Forelimb muscle (tissue), 1 donor: ENCODE results near the gene TIRAP. TPM values are rescaled to one million over a fixed set of nuclear protein-coding genes. Genes with fewer than 3 reads are reported as not detected.

Experiments
- DNase-seq: peaks from one replicate; pipeline ENCODE4 v3.0.0-alpha.2; 2013; ENCODE audit warnings: low read depth
- polyA plus RNA-seq: library from polyadenylated mRNA; unstranded; fragments of 120-200 nt; gene quantifications from one replicate; pipeline ENCODE4 v1.2.1, GENCODE V29; 2013; ENCODE audit not compliant: insufficient read length

TIRAP gene
- polyA plus RNA-seq, 1 donor, result 9.2 TPM

DNA sequence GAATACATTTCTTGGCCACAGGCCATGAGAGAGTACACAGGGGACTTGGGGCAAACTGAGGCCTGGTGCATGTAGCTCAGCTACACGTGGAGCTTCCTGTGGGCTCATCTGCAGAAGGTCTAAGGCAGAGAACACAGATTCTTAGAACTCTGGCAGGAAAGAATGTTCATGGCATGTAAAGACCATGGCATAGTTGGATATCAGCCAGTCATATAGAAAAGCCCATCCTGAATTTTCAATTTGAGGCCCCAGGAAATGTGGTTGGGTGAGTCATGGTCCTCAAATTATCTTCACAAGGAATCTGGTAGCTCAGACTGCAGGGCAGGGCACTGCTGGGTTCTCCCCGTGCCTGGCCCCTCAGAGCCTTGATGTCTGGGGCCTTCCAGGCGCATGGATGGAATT is 58.9 kb downstream of the TIRAP start:
- DNase-seq, result no peak

- no peak for DNase-seq
Measured at GRCh38 chr11:126343051-126343450, 60.2 kb downstream of the TIRAP start.

Other genes starting within 250 kb of the TIRAP start
- gene CDON, start 220.2 kb upstream of the TIRAP start, polyA plus RNA-seq, result 24.4 TPM
- gene RPUSD4, start 71.4 kb upstream of the TIRAP start, polyA plus RNA-seq, result 55.6 TPM
- 19.8 TPM for gene FAM118B, start 71.3 kb upstream of the TIRAP start, polyA plus RNA-seq
- 56.5 TPM for gene SRPRA, start 14.2 kb upstream of the TIRAP start, polyA plus RNA-seq
- 28.0 TPM for gene FOXRED1, start 13.9 kb upstream of the TIRAP start, polyA plus RNA-seq
- gene DCPS, start 21.0 kb downstream of the TIRAP start, polyA plus RNA-seq, result 19.1 TPM
- gene ST3GAL4, start 72.6 kb downstream of the TIRAP start, polyA plus RNA-seq, result 27.2 TPM